Measurements from ENCODE around the gene RBM33. TPM values are rescaled to one million over a fixed set of nuclear protein-coding genes. Genes with fewer than 3 reads are reported as not detected.

RBM33 gene
- total RNA-seq, 2 experiments from 2014 or later = 65.5 to 66.3 TPM

- Mint-ChIP-seq H3K4me1 (ENCODE audit: low read depth) (no peaks in the 10 kb centered on the region), H3K27me3 (ENCODE audit: low read depth) (no peaks in the 10 kb centered on the region), H3K4me3 (no peak overlapping the region), H3K9me3 (no peaks in the 10 kb centered on the region), H3K27ac (no peak overlapping the region), H3K36me3 (ENCODE audit: low read depth) (peaks cover 53% of the 10 kb centered on the region)
- CTCF ChIA-PET = interaction anchor here (0.9 to 3.2 kb wide), 2 partner anchors 40 to 171 kb away, joined by 3 to 23 read pairs; no protein-coding TSS in a partner anchor
- intact Hi-C loops (cut with micrococcal nuclease) = no loop called here
- DNase-seq = no peak
These were observed 125.8 kb downstream of the RBM33 start for GRCh38 chr7:155770241-155770640.

GRCh38 chr7:155773531-155773930 is 129.1 kb downstream of the RBM33 start:
- H3K9me3 Mint-ChIP-seq = no peaks in the 10 kb centered on the region

DNA sequence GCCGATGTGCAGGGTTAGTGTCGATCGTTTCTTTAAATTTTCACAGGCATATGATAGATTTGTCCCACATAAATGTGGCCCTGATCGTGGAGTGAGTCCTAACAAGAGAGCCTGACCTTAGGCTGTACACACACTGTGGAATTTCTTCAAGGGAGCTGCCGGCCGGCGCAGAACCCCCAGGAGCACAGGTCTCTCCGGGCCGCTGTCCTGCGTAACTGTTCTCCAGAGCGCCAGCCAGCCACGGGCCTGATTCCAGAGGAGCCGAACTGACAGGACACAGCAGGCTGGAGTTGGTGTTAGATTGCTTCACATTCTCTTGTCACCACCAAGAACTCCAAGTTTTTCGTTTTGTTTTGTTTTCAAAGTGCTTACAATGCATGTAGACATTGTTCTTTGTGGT is 130.5 kb downstream of the RBM33 start:
- Mint-ChIP-seq H3K27ac (no peak overlapping the region), H3K27me3 (ENCODE audit: low read depth) (no peaks in the 10 kb centered on the region)

More at GRCh38 chr7:155773531-155773930, 129.1 kb downstream of the RBM33 start:
- no peak for DNase-seq
- Mint-ChIP-seq H3K4me1 (ENCODE audit: low read depth) (no peaks in the 10 kb centered on the region), H3K27ac (no peak overlapping the region), H3K4me3 (no peak overlapping the region), H3K27me3 (ENCODE audit: low read depth) (no peaks in the 10 kb centered on the region), H3K36me3 (ENCODE audit: low read depth) (peaks cover 57% of the 10 kb centered on the region)
- intact Hi-C loops (cut with micrococcal nuclease) = no loop called here
- CTCF ChIA-PET = interaction anchor here (0.6 to 1.4 kb wide), 4 partner anchors 46 to 326 kb away, joined by 3 to 7 read pairs (median 3); no protein-coding TSS in a partner anchor

GRCh38 chr7:155775691-155776090 is 131.2 kb downstream of the RBM33 start:
- no peak overlapping the region for H3K4me3 Mint-ChIP-seq
- H3K9me3 Mint-ChIP-seq = no peaks in the 10 kb centered on the region
- DNase-seq = no peak
- H3K4me1 Mint-ChIP-seq (ENCODE audit: low read depth) = no peaks in the 10 kb centered on the region
- intact Hi-C loops (cut with micrococcal nuclease) = no loop called here
- CTCF ChIA-PET = interaction anchor here (1.2 kb wide), 1 partner anchor 8 kb away, joined by 4 read pairs; no protein-coding TSS in a partner anchor
- no peaks in the 10 kb centered on the region for H3K27me3 Mint-ChIP-seq (ENCODE audit: low read depth)
- H3K36me3 Mint-ChIP-seq (ENCODE audit: low read depth) = peaks cover 57% of the 10 kb centered on the region
- H3K27ac Mint-ChIP-seq = no peak overlapping the region

More for the DNA sequence above, 130.5 kb downstream of the RBM33 start:
- no peak overlapping the region for H3K4me3 Mint-ChIP-seq
- H3K4me1 Mint-ChIP-seq (ENCODE audit: low read depth) = no peaks in the 10 kb centered on the region
- H3K36me3 Mint-ChIP-seq (ENCODE audit: low read depth) = peaks cover 56% of the 10 kb centered on the region
- no peak for DNase-seq
- intact Hi-C loops (cut with micrococcal nuclease) = no loop called here
- CTCF ChIA-PET = no interaction called here
- no peaks in the 10 kb centered on the region for H3K9me3 Mint-ChIP-seq

- H3K27ac Mint-ChIP-seq = no peak overlapping the region
- H3K4me1 Mint-ChIP-seq (ENCODE audit: low read depth) = no peaks in the 10 kb centered on the region
- H3K4me3 Mint-ChIP-seq = no peak overlapping the region
- peaks cover 63% of the 10 kb centered on the region for H3K36me3 Mint-ChIP-seq (ENCODE audit: low read depth)
- CTCF ChIA-PET = interaction anchor here (1.2 kb wide), 1 partner anchor 9 kb away, joined by 4 read pairs; no protein-coding TSS in a partner anchor
- H3K27me3 Mint-ChIP-seq (ENCODE audit: low read depth) = no peaks in the 10 kb centered on the region
- H3K9me3 Mint-ChIP-seq = no peaks in the 10 kb centered on the region
- DNase-seq = no peak
- intact Hi-C loops (cut with micrococcal nuclease) = no loop called here
These were observed 132.1 kb downstream of the RBM33 start for GRCh38 chr7:155776606-155777005.

DNA sequence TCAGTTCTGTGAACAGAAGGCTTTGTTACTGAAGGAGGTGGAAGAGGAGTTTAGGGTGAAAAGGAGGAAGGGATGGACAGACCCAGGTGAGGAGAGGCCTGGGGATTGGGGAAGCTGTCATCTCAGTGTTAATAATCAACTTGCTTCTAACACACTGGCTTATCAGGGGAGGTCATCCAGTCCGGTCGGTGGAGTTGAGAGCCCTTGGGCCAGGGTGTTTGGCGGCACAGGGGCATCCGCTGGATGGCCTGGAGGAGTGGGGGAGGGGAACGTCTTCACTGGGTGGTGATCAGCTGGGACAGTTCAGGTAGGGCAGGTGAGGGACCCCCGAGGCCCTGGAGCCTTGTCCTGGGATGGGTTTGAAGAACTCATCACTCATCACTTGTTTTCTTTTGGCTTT is 133.9 kb downstream of the RBM33 start:
- CTCF ChIA-PET = interaction anchor here (0.6 to 1.4 kb wide), 2 partner anchors 8 to 11 kb away, joined by 3 to 6 read pairs; no protein-coding TSS in a partner anchor
- H3K27me3 Mint-ChIP-seq (ENCODE audit: low read depth) = no peaks in the 10 kb centered on the region
- DNase-seq = no peak
- no peaks in the 10 kb centered on the region for H3K4me1 Mint-ChIP-seq (ENCODE audit: low read depth)
- peaks cover 58% of the 10 kb centered on the region for H3K36me3 Mint-ChIP-seq (ENCODE audit: low read depth)
- no peak overlapping the region for H3K4me3 Mint-ChIP-seq
- H3K27ac Mint-ChIP-seq = no peak overlapping the region
- intact Hi-C loops (cut with micrococcal nuclease) = no loop called here
- no peaks in the 10 kb centered on the region for H3K9me3 Mint-ChIP-seq

DNA sequence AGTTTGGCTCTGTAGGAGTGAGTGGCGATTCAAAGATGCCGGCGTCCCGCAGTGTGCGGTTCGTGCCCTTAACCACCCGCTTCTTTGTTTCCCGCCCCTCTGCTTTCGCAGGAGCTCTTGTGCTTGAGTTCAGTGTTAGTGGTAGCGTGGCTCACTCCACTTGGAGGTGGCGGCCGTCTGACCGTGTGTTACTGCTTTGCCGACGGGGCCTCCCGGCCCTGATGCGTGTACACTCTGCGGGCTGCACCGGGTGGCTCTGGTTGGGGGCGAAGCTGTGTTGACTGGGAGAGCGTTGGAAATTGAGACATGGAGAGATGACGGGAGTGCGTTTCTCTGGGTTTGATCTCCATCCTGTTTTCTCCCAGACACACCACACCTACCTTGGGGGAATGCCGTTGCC is 136.4 kb downstream of the RBM33 start:
- H3K27ac Mint-ChIP-seq = no peak overlapping the region
- intact Hi-C loops (cut with micrococcal nuclease) = no loop called here
- H3K9me3 Mint-ChIP-seq = no peaks in the 10 kb centered on the region
- peaks cover 42% of the 10 kb centered on the region for H3K36me3 Mint-ChIP-seq (ENCODE audit: low read depth)
- H3K4me3 Mint-ChIP-seq = no peak overlapping the region
- H3K4me1 Mint-ChIP-seq (ENCODE audit: low read depth) = no peaks in the 10 kb centered on the region
- no peak for DNase-seq
- CTCF ChIA-PET = no interaction called here
- H3K27me3 Mint-ChIP-seq (ENCODE audit: low read depth) = peaks cover 2% of the 10 kb centered on the region

DNA sequence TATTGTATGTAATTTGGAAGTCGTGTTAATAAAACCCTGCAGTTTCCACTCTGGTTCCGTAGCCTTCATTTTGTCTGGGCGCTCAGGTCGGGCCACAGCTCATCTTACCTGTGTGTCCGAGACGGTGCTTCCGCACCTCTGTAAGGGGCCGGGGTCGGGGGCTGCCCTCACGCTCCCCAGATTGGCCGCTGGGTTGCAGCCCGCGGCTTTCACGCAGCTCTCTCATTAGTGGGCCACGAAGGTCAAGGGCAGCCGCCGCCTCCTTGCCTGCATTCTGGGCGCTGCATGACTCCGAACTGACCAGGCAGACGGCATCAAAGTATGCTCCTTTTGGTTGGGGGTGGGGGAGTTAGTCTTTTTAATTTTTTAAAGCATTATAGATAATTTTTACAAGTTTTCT is 137.0 kb downstream of the RBM33 start:
- CTCF ChIA-PET = no interaction called here
- Mint-ChIP-seq H3K4me3 (no peak overlapping the region), H3K27me3 (ENCODE audit: low read depth) (peaks cover 8% of the 10 kb centered on the region), H3K4me1 (ENCODE audit: low read depth) (peaks cover 3% of the 10 kb centered on the region), H3K9me3 (no peaks in the 10 kb centered on the region), H3K27ac (no peak overlapping the region), H3K36me3 (ENCODE audit: low read depth) (peaks cover 41% of the 10 kb centered on the region)
- DNase-seq = no peak
- intact Hi-C loops (cut with micrococcal nuclease) = no loop called here

DNA sequence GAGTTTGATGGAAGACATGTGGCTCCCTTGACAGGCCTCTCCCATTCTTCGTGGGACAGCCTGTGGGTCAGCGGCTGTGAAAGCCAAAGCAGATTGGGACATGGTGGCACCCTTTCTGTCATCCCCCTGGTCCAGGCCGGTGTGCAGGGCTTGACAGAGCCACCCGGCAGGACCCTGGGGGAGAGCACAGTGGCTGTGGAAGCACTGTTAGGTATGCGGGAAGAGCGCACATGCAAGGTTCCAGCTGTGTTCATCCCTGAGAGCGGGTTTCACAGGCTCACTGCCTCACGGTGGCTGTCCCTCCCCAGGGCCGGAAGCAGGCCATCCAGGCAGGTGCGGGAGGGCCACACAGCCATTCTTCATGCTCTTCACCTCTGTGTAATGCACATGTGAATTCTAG is 138.0 kb downstream of the RBM33 start:
- intact Hi-C loops (cut with micrococcal nuclease) = no loop called here
- Mint-ChIP-seq H3K4me1 (ENCODE audit: low read depth) (peaks cover 6% of the 10 kb centered on the region), H3K27ac (no peak overlapping the region), H3K4me3 (no peak overlapping the region), H3K36me3 (ENCODE audit: low read depth) (peaks cover 38% of the 10 kb centered on the region), H3K27me3 (ENCODE audit: low read depth) (peaks cover 8% of the 10 kb centered on the region), H3K9me3 (no peaks in the 10 kb centered on the region)
- no peak for DNase-seq
- CTCF ChIA-PET = no interaction called here

GRCh38 chr7:155785536-155785935 is 141.1 kb downstream of the RBM33 start:
- intact Hi-C loops (cut with micrococcal nuclease) = no loop called here
- DNase-seq = no peak
- peaks cover 21% of the 10 kb centered on the region for H3K36me3 Mint-ChIP-seq (ENCODE audit: low read depth)
- no peak overlapping the region for H3K27ac Mint-ChIP-seq
- no peaks in the 10 kb centered on the region for H3K9me3 Mint-ChIP-seq
- no peak overlapping the region for H3K4me3 Mint-ChIP-seq
- CTCF ChIA-PET = interaction anchor here (1.1 kb wide), 1 partner anchor 186 kb away, joined by 6 read pairs; no protein-coding TSS in a partner anchor
- peaks cover 9% of the 10 kb centered on the region for H3K4me1 Mint-ChIP-seq (ENCODE audit: low read depth)
- H3K27me3 Mint-ChIP-seq (ENCODE audit: low read depth) = peaks cover 12% of the 10 kb centered on the region

GRCh38 chr7:155786491-155786890 is 142.0 kb downstream of the RBM33 start:
- Mint-ChIP-seq H3K4me3 (no peak overlapping the region), H3K4me1 (ENCODE audit: low read depth) (peaks cover 9% of the 10 kb centered on the region), H3K9me3 (no peaks in the 10 kb centered on the region), H3K27me3 (ENCODE audit: low read depth) (peaks cover 12% of the 10 kb centered on the region), H3K36me3 (ENCODE audit: low read depth) (peaks cover 11% of the 10 kb centered on the region), H3K27ac (no peak overlapping the region)
- CTCF ChIA-PET = interaction anchor here (0.6 to 0.8 kb wide), 3 partner anchors 8 to 1646 kb away, joined by 3 to 4 read pairs (median 3); no protein-coding TSS in a partner anchor
- intact Hi-C loops (cut with micrococcal nuclease) = no loop called here
- no peak for DNase-seq

DNA sequence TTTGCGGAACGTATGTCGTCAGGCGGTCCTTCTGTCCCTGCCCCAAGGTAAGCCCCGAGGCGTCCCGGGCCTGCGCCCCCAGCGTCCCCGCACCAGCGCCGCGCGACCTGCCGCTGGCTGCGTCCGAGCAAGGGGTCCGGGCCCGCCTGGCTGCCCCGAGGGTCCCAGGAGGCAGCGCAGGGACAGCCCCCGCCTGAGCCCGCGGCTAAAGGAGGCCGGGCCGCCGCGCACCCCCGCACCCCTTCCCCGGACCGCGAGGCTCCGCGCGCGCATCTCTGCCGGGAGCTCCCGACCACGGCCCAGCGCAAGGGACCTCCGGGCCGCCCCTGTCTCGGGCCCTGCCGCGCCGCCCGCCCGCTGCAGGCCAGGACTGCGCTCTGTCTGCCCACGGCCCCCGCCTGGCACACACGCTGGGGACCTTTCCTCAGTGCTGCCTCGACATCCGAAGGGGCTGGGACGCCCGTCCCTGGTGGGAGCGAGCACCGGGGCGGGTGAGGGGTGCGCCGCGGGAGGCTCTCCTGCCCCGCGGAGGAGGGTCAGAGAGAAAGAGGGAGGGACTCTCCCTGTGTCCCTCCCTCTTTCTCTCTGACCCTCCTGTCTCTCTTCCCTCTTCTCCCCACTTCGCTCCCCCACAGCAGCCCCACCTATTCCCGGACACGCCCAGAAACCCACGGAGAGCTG is 142.8 kb downstream of the RBM33 start:
- intact Hi-C loops (cut with micrococcal nuclease) = no loop called here
- CTCF ChIA-PET = interaction anchor here (0.6 kb wide), 1 partner anchor 9 kb away, joined by 3 read pairs; no protein-coding TSS in a partner anchor
- peaks cover 12% of the 10 kb centered on the region for H3K27me3 Mint-ChIP-seq (ENCODE audit: low read depth)
- peaks cover 10% of the 10 kb centered on the region for H3K36me3 Mint-ChIP-seq (ENCODE audit: low read depth)
- no peaks in the 10 kb centered on the region for H3K9me3 Mint-ChIP-seq
- no peak for DNase-seq
- H3K4me1 Mint-ChIP-seq (ENCODE audit: low read depth) = peaks cover 9% of the 10 kb centered on the region
- H3K4me3 Mint-ChIP-seq = no peak overlapping the region
- no peak overlapping the region for H3K27ac Mint-ChIP-seq

DNA sequence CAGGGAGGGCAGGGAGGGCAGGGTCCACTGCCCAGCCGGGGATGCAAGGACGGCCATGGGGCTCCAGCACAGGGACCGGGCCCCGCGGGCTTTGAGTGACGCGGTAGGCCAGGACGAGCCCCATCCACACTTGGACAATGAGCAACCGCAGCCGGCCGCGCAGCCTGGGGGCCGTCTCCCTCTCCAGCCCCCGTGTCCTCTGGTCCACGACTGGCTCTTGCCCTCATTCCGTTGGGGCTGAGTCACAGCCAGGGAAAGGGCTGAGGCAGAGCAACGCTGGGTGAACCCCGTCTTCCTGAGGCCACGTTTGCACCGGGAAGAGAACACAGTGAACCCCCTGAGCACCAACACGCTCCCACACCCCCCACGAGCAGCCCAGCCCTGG is 144.1 kb downstream of the RBM33 start:
- peaks cover 12% of the 10 kb centered on the region for H3K27me3 Mint-ChIP-seq (ENCODE audit: low read depth)
- H3K27ac Mint-ChIP-seq = no peak overlapping the region
- CTCF ChIA-PET = no interaction called here
- intact Hi-C loops (cut with micrococcal nuclease) = no loop called here
- H3K36me3 Mint-ChIP-seq (ENCODE audit: low read depth) = peaks cover 5% of the 10 kb centered on the region
- peaks cover 9% of the 10 kb centered on the region for H3K4me1 Mint-ChIP-seq (ENCODE audit: low read depth)
- no peak overlapping the region for H3K4me3 Mint-ChIP-seq
- no peaks in the 10 kb centered on the region for H3K9me3 Mint-ChIP-seq
- no peak for DNase-seq

Measured in activated naive CD4-positive, alpha-beta T cell treated with anti-CD3 and anti-CD28 coated beads for 36 hours (primary cell).